Measurements from ENCODE around the gene FCRL4.

DNA sequence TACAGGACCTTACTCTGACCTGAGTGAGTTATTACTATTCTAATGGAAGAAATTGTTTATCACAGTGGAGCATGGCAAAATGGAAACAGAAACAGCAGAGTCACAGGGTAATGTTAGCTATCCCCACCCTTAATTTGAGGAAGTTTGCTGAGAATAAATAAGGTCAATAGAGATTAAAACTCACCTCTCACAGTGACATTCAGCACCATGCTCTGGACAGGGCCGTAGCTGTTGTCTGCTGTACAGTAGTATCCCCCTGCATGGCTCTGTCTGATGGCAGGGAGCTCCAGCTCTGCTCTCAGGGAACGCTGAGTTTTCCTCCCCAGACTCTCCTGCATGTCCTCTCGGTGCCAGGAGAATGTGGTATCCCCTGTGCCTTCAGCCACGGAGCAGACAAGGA, 11.9 kb downstream of the FCRL4 start:
- TF ChIP-seq SUZ12 (IDR thresholded peaks at IDR 0.05; ENCODE audit: extremely low read depth, insufficient read depth, insufficient read length), result no peak
- TF ChIP-seq YY1 (IDR thresholded peaks at IDR 0.05; ENCODE audit: insufficient read depth, insufficient read length), result no peak
